Measurements from ENCODE around the gene PLEKHM3.
A peak's percentile ranks its signal among the peaks of the same experiment; 100 is the strongest.

PLEKHM3 gene, protein sequence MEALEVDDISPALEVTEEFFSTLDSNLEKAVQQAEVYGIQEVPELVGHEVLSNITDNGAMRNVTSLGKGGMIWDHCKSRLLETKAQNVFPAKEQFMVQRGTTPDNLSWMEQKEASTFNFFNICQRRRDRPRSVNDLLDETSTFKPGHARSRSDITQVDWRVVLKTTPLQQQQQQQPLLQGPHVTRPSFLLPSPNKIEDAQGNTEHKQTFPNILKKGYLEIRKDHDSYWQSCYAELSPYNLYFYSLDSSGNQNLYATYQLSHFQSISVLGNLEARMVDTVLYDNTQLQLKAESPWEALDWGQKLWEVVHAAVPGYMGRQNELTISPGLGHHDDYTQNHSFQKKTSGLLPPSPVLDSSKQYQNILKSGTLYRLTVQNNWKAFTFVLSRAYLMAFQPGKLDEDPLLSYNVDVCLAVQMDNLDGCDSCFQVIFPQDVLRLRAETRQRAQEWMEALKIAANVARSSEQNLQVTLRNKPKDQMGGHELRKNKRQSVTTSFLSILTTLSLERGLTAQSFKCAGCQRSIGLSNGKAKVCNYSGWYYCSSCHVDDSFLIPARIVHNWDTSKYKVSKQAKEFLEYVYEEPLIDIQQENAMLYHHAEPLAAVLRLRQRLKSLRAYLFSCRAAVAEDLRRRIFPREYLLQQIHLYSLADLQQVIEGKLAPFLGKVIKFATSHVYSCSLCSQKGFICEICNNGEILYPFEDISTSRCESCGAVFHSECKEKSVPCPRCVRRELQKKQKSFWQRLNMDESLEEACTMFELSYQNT

DNA sequence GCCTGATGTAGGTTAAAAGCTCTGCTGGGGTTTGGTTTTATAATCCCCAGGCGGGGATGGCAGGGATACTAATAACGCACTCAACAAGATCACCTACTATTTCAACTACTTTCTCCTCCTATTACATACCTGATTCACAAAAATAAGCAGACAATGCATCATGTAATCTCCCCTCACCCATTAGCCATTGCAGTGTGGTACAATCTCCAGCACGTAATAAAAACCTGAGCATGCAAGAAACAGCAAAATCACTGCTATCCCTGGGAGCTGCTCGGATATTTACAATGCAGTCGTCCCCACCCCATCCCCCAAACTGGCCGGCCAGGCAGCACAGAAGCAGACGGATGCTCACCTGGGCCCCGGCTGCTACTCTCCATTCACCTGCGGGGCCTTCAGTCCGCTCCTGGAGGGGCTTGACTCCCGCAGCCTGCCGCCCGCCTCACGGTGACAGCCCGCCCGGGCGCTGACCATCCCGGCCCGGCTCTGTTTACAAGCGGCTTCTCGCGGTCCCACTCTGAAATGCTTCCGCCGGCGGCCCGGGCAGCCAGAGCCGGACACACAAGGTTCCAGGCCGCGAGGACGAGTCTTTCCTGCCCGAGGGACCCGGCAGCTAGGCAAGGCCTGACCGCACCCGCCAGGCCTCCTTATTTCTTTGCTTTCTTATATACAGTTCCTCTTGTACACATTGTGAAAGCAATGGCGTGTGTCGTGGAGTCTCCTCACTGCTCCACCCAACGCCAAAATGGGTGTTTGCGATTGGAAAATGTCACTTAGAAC is at the start of gene PLEKHM3:
Gene PLEKHM3 (minus strand): TSS at position 491 of the 777 bp plus-strand sequence. CDS start 23,888 bp downstream, outside the sequence.
- DNase-seq, result peak; percentile 33

DNA sequence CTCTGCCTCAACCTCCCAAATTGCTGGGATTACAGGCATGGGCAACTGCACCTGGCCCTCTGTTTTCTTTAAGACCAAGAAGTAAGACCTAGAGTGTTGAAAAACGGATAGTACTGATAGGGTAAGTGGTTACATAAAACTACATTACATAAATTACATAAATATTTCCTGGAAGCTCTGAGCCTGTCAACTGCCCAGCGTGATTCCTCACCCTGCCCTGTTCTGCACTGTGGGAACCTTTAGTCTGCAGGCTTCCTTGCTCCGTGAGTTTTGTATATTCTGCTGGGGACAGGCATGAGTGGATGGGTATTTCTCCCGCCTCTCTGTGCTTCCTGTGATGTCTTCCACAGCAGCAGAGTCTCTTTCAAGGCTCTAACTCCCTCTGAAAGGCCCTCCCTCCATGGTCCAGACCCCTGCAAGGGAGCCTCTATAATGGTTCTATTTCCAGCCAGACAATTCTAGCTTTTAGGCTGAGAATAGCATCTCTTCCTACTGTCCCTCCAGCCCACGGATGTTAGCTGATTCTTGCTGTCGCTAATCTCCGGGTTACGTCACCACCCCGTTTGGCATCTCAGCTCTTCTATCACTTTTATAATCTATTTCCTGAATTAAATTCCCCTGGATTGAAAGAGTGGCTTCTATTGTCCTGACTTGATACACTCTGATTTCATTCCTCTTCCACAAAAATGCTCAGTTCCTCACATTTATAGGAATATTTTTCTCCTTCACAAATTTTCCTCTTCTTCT is 49.5 kb upstream of the PLEKHM3 start:
- DNase-seq, result no peak

DNA sequence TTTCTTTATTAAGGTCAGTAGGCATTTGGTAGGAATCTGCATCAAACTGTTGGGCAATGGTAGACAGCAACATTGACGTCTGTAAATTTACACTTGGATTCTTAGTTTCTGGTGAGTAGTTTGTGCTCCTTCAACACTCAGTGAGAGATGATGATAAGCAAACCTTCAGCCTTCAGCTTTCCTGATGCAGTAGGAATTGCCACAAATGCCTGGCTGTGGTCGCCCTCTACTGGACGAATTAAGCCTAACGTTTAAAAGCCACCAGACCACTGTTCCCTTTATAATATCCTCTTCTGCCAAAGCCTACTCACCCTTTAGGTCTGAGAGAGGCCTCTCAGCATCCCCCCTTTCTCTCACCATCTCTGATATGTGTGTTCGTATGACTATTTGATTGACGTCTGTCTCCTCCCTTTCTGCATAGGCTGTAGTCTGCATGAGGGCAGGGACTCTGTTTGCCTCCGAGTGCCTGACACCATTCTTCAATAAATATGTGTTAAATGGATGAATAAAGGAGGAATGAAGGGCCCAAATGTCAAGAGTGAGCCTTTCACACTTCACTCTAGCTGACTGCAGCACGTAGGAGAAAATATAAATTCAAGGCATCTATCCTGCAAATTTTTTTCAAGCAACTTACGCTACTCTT is 47.0 kb upstream of the PLEKHM3 start:
- DNase-seq, result peak; percentile 19

DNA sequence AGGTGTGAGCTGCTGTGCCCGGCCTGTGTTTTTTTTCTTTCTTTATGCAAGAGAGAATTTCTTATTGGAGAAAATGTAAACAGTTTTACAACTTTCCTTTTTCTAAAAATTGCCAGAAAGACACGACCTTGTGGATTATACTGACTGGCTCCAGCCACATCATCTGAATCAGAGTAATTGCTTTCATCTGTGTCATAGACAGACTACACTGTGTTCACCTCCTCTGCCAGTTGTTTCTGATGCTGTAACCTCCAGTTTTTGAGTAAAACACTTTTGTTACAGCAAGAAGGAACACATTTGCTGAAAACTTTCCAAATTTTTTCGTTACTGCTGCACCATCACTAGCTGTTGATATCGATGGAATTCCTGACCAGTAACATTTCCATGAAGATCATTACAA is 43.9 kb upstream of the PLEKHM3 start:
- no peak for DNase-seq

DNA sequence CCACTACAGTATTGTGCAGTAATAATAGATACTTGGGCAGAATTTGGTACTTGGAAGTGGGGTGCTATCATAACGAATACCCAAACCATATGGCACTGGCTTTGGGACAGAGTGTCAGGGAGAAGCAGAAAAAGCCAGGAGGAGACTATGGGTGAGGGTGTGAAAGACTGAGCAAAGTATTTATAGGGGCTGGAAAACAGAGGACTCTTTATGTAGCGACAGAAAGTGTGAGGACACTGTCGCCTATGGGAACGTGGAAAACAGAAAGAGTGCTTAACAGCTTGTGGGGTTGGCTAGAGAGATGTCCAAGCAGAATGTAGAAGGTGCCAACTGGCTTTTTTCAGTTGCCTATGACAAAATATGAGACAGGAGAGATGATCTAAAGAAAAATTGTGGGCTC is 40.7 kb upstream of the PLEKHM3 start:
- DNase-seq, result no peak

DNA sequence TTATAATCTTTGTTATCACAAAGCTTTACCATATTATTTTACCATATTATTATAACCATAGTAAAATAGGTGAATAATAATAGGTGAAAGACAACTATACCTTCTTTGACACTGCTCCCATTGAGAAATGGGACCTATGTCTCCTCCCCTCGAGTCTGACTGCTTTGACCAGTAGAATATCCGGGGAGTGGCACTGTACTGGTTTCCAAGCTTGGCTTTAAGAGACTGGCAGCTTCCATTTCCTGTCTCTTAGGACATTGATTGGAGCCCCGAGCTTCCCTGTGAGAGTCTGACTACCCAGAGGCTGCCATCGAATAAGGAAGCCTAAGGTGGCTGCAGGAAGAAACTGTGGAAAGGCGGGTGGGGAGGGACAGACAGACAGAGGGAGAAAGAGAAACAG is 40.1 kb upstream of the PLEKHM3 start:
- no peak for DNase-seq

DNA sequence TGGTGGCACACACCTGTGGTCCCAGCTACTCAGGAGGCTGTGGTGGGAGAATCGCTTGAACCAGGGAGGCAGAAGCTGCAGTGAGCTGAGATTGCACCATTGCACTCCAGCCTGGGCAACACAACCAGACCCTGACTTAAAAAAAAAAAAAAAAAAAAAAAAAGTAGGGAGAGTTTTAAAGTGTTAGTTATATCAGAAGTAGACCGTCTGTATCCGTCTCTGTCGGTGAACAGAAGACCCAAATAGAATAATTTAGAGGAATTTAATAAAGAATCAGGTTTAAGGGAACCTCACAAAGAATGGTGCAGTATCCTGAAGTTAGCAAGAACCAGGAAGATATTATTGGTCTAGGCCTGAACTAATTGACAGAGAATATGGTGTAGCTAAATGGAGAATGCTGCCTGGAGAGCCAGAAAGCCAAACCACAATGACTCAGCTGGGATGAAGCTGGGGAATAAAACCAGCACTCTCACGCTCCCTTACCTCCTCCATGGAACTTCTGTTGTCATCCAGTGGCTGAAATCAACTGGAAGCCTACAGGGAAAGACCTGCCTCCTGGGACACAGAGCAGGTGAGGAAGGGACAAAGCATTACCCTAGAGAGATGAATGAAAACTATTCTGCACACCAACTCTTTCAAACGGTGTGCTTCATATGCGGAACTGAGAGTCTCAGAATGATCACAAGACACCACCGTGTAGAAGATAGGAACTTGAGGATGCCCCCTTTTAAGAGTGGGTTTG is 39.1 kb upstream of the PLEKHM3 start:
- DNase-seq, result no peak

DNA sequence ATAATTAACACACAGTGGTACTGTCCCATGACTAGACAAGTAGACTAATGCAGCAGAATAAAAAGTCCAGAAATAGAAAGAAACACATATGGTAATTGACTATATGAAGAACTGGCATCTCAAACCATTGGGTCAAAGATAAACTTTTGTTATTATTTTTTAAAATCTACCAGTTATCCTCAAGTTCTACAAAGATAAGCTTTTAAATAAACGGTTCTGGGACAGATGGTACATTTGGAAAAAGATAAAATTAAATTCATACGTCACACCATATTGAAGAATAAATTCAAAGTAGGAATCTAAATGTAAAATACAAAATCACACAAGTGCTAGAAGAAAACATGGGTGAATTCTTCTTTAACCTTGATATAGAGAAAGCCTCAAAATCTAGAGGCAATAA is 37.6 kb upstream of the PLEKHM3 start:
- DNase-seq, result no peak

DNA sequence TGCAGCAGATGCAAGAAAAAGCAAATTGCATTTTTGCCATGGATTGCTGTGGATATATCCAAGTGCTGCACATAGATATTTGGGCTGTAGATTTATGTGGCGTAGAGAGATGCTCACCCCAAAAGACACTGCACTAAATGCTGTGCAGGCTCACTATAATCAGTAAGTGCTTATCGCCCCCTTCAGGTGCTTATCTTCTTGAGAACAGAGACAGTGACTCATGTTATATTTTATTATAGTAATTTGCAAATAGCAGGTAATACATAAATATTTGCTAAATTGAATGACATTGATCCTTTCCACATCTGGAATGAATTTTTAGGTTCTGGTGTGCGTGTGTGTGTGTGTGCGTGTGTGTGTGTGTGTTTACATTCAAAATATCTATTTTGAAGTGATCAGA is 36.8 kb upstream of the PLEKHM3 start:
- peak; percentile 22 for DNase-seq

DNA sequence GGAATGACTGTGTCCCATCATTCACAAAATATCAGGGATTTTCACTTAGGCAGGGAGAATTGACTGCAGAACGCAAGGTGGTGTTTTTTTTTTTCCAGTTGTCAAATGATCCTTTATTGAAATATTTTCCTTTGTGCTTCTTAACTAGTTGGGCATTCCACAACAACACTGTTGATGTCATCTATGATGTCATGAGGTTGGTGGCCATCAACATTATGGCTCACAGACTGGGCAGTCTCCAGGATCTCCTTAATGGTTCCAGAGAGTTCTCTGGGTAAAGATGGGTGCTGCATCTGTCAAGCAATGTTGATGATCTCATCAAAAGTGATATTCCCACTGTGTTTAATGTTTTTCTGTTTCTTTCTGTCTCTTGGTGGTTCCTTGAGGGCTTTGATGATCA is 31.8 kb upstream of the PLEKHM3 start:
- no peak for DNase-seq

DNA sequence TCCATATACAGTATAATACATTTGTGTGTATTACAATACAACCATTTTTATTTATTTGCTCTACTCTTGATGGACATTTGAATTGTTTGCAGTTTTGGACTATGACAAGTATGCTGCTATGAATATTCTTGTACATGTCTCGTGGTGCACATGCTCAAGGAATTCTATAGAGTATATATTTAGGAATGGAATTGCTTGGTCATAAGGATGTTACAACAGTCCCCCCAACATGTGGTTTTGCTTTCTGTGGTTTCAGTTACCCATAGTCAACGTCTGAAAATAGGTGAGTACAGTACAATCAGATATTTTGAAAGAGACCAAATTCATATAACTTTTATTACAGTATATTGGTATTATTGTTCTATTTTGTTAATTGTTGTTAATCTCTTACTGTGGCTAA is 24.1 kb upstream of the PLEKHM3 start:
- DNase-seq, result no peak

DNA sequence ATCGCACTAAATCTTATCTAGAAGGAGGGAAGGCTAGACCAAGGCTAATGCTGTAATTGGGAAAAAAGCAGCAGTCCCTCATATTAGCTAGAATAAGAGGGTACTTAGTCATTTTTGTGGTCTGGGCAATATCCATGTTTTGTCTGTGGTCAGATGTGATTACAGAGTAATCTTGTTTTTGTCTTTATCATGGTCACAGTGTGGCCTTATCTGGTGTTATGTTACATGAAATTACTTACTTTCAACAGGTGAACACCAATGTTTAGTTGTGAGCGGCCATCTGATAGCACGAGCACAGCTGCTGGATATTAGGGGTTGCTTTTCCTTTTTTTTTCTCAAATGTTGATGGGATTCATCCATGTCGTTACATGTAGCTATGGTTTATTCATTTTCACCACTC is 23.7 kb upstream of the PLEKHM3 start:
- no peak for DNase-seq

DNA sequence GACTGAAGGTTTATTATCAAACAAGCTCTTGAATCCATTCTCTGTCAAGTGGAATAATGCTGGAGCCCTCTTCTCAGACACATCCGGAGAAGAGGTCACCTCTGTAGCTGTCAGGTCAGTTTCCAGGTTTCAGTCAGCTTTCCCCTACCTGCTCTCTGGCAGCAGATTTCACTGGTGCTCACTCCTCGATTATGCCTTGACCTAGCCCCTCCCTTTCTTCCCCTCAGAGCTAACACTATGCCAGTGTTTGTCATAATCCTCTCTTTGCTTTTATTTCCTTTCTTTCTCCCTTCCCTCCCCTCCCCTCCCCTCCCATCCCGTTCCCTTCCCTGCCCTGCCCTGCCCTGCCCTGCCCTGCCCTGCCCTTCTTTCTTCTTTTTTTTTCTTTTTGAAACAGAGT is 22.5 kb upstream of the PLEKHM3 start:
- no peak for DNase-seq

DNA sequence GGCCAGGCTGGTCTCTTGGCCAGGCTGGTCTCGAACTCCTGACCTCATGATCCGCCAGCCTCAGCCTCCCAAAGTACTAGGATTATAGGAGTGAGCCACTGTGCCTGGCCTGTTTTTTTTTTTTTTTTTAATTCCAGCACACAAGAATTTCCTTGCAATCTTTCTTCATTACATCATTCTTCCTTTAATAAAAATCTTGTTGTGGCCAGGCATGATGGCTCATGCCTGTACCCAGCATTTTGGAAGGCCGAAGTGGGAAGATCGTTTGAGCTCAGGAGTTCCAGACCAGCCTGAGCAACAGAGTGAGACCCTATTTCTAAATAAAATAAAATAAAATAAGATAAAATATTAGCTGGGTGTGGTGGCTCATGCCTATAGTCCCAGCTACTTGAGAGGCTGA is 21.4 kb upstream of the PLEKHM3 start:
- no peak for DNase-seq

DNA sequence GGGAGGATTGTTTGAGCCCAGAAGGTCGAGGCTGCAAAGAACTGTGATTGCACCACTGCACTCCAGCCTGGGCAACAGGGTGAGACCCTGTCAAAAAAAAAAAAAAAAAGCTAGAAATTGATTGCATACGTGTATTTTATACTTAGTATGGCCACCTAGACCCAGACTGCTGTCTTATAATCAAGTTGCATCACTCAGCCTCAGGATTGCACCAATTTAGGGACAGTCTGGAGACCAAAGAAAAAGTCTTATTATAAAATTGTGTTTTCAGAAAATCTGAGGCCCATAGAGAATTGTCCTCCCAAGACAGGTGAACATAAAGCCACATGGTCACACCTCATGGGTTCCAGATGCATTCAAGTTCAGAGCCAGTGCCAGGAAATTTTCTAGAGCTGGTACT is 17.1 kb upstream of the PLEKHM3 start:
- no peak for DNase-seq

DNA sequence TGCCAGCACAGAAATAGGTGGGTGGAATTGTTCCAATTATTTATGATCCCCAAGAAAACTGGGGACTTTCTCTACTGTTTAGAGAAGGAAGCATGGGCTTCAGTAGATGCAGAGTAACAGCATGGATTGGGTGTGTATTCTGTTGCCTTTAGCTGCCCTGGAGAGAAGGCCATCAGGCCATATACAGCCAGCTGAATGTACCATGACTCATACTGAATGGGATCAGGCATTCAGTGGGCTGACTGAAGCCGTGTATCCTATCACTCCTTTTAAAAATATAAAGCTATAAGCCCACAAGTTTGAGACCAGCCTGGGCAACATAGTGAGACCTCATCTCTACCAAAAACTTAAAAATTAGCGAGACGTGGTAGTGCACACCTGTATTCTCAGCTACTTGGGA is 16.7 kb upstream of the PLEKHM3 start:
- DNase-seq, result no peak

DNA sequence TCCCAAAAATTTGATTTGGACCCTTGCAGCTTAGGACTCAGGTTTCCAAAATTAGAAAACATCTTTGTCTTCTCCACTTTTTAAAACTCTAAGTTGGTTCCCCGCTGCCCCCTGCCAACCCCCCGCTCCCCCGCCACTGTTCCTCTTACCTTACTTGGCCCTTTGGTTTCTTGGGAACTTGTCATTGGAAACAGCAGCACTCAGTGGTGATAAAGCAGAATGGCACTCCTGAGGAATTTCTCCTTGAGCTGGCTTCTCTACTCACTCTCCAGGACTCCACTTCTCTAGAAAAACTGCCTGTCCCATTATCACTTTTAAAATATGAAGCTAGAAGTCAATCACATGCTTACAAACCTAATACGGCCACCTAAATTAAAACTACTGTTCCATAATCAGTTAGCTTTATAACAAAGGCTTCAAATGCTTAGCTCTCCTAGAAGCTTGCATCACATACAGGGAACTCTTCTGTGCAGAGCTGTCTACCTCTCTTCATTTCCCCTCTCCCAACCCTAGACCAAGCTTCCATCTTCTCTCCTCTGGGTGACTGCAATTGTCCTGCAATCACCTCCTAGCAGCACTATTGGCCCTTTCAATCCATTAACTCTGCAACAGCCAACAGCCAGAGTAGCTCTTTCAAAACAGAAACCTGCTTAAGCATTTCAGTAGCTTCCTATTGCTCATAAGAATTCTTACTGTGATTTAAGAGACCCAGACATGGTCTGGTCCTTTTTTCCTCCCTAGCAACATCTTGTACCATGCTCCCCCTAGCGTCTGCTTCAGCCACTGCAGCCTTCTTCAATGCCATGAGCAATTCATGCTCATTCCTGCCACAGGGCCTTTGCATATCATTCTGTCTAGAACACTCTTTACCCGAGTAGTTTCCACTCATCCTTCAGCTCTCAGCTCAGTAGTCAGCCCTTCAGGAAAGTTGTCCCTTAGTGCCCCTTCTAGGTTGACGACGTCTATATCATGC is 15.2 kb upstream of the PLEKHM3 start:
- DNase-seq, result peak; percentile 9

DNA sequence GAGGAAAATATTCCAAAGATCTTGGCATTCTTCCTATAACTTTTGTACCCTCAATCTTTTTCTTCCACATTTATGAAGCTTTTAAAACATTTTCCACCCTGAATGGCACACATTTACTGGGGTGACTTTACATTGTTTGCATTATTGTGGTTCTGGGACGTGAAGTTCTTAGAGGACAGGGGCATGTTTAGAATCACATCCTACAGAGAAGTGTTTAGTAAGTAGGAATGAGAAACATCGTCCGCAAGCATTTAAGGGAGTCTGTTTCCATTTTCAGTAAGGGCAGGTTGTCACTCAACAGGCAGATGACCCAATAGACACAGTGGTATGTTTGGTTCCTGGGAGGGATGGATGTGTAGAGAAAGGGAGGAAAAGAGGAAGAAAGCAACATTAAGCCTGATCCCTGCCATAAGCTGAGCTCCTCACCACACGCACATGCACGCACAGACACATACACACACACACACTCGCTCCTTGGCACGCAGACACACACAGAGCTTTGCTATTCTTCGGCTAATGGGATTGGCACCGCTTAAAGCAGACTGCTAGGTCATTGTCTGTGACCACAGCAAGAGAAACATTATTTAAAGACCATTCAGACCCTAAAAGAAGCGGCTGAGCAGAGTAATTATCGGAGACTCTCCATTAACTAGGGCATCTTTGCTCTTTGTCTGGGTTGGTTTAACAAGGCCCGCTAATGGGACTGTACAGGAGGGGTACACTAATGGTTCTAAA is 14.2 kb upstream of the PLEKHM3 start:
- no peak for DNase-seq

Data from NCI-H2029 (cell line).